Neural progenitor cell (in vitro differentiated cells): ENCODE results near the gene SAMD11.
A peak's percentile ranks its signal among the peaks of the same experiment; 100 is the strongest.

Experiments used
- CTCF ChIP-seq: fragments of 200-600 bp; sonication (generic); IDR thresholded peaks from 2 replicates; pipeline ENCODE4 v1.5.1; 2017; ENCODE audit warnings: antibody characterized with exemption, mild to moderate bottlenecking
- EZH2 ChIP-seq: fragments of 200-600 bp; sonication (generic); IDR thresholded peaks from 2 replicates; pipeline ENCODE4 v1.6.1; 2017; ENCODE audit warnings: antibody characterized with exemption, mild to moderate bottlenecking, moderate library complexity
- EZH2phosphoT487 ChIP-seq: fragments of 200-600 bp; sonication (generic); IDR thresholded peaks from 2 replicates; pipeline ENCODE4 v1.6.1; 2017; ENCODE audit warnings: antibody characterized with exemption

DNA sequence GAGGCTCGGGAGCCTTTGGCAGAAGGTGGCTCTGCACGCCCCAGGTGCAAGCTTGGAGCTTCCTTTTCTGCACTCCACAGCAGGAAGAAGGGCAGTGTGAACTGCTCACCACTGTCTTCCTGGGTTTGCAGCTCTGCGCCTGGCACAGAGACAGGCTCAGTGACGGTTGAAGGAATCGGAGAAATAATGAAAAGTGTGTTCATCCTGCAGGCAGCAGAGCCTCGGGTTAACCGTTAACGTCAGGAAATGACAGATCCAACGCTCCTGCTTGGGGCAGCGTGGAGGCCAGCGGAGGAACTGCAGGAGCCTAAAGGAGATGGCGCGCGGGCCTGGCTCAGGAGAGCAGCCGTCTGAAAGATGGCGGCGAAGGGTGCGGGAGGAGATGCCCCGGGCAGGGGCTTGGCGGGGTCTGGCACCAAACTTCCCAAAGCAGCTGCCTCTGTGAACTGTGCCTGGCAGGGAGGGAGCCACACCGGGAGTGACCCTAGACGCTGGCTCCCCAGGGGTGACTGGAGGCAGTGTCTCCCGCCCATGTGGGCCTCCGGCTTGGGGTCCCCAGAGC, 10.9 kb upstream of the SAMD11 start:
- peak; percentile 37 for TF ChIP-seq CTCF
- TF ChIP-seq EZH2phosphoT487: no peak
- TF ChIP-seq EZH2: no peak
